HEK293 (cell line): Measurements from ENCODE around the gene ZNF18.

Source experiments
- GLI4 ChIP-seq: fragments of 450-650 bp; formaldehyde crosslinking; IDR thresholded peaks from 2 replicates; pipeline ENCODE4 v1.5.1; 2016; ENCODE audit warnings: missing biosample characterization, missing genetic modification characterization
- GLIS1 ChIP-seq: fragments of 450-650 bp; formaldehyde crosslinking; IDR thresholded peaks from 2 replicates; pipeline ENCODE4 v1.5.1; 2016; ENCODE audit warnings: missing biosample characterization, missing genetic modification characterization
- KLF1 ChIP-seq: fragments of 450-650 bp; formaldehyde crosslinking; IDR thresholded peaks from 2 replicates; pipeline ENCODE4 v1.5.1; 2016; ENCODE audit warnings: missing biosample characterization, missing genetic modification characterization
- KLF9 ChIP-seq: fragments of 450-650 bp; formaldehyde crosslinking; IDR thresholded peaks from 2 replicates; pipeline ENCODE4 v1.5.1; 2016; ENCODE audit warnings: missing biosample characterization, missing genetic modification characterization, low read depth
- TRIM28 ChIP-seq: IDR thresholded peaks from 2 replicates; pipeline ENCODE4 v1.6.1; 2011; ENCODE audit warnings: low read length, control low read depth, borderline replicate concordance
- ZBTB26 ChIP-seq: fragments of 450-650 bp; formaldehyde crosslinking; optimal IDR thresholded peaks from 2 replicates; pipeline ENCODE3; 2016; ENCODE audit warnings: missing biosample characterization, mild to moderate bottlenecking, missing genetic modification characterization
- ZBTB7A ChIP-seq: fragments of 450-650 bp; formaldehyde crosslinking; IDR thresholded peaks from 2 replicates; pipeline ENCODE4 v1.5.1; 2016; ENCODE audit warnings: low read depth, missing biosample characterization, missing genetic modification characterization
- ZFP37 ChIP-seq: fragments of 450-650 bp; formaldehyde crosslinking; IDR thresholded peaks from 2 replicates; pipeline ENCODE4 v1.5.1; 2016; ENCODE audit warnings: missing biosample characterization, missing genetic modification characterization
- ZFP41 ChIP-seq: fragments of 450-650 bp; formaldehyde crosslinking; IDR thresholded peaks from 2 replicates; pipeline ENCODE4 v1.5.1; 2016; ENCODE audit warnings: missing biosample characterization, missing genetic modification characterization, borderline replicate concordance
- ZNF175 ChIP-seq: fragments of 450-650 bp; formaldehyde crosslinking; IDR thresholded peaks from 2 replicates; pipeline ENCODE4 v1.5.1; 2016; ENCODE audit warnings: missing biosample characterization, missing genetic modification characterization
- ZNF311 ChIP-seq: fragments of 450-650 bp; formaldehyde crosslinking; IDR thresholded peaks from 2 replicates; pipeline ENCODE4 v1.5.1; 2017; ENCODE audit warnings: missing biosample characterization, missing genetic modification characterization, borderline replicate concordance
- ZNF335 ChIP-seq: fragments of 450-650 bp; formaldehyde crosslinking; conservative IDR thresholded peaks from 2 replicates; pipeline ENCODE4 v1.5.1; 2016; ENCODE audit warnings: missing biosample characterization, missing genetic modification characterization
- ZNF37A ChIP-seq: fragments of 450-650 bp; IDR thresholded peaks from 2 replicates; pipeline ENCODE4 v1.5.1; 2018; ENCODE audit warnings: missing biosample characterization, missing genetic modification characterization
- ZNF391 ChIP-seq: fragments of 450-650 bp; formaldehyde crosslinking; IDR thresholded peaks from 2 replicates; pipeline ENCODE4 v1.5.1; 2016; ENCODE audit warnings: low read depth, missing biosample characterization, missing genetic modification characterization, borderline replicate concordance
- ZNF394 ChIP-seq: fragments of 450-650 bp; formaldehyde crosslinking; IDR thresholded peaks from 2 replicates; pipeline ENCODE4 v1.5.1; 2016; ENCODE audit warnings: missing biosample characterization, missing genetic modification characterization, mild to moderate bottlenecking, moderate library complexity, borderline replicate concordance
- ZNF404 ChIP-seq: fragments of 450-650 bp; formaldehyde crosslinking; IDR thresholded peaks from 2 replicates; pipeline ENCODE4 v1.5.1; 2017; ENCODE audit warnings: missing biosample characterization, missing genetic modification characterization
- ZNF423 ChIP-seq: fragments of 450-650 bp; formaldehyde crosslinking; IDR thresholded peaks from 2 replicates; pipeline ENCODE4 v1.5.1; 2016; ENCODE audit warnings: missing biosample characterization, missing genetic modification characterization
- ZNF473 ChIP-seq: fragments of 450-650 bp; formaldehyde crosslinking; IDR thresholded peaks from 2 replicates; pipeline ENCODE4 v1.5.1; 2017; ENCODE audit warnings: missing biosample characterization, missing genetic modification characterization
- ZNF549 ChIP-seq: fragments of 450-650 bp; IDR thresholded peaks from 2 replicates; pipeline ENCODE4 v1.5.1; 2018; ENCODE audit warnings: missing biosample characterization, missing genetic modification characterization, mild to moderate bottlenecking, inconsistent platforms, moderate library complexity
- ZNF558 ChIP-seq: fragments of 450-650 bp; formaldehyde crosslinking; IDR thresholded peaks from 2 replicates; pipeline ENCODE4 v1.5.1; 2016; ENCODE audit warnings: missing biosample characterization, missing genetic modification characterization
- ZNF596 ChIP-seq: fragments of 450-650 bp; IDR thresholded peaks from 2 replicates; pipeline ENCODE4 v1.5.0; 2018; ENCODE audit warnings: missing biosample characterization, mild to moderate bottlenecking, missing genetic modification characterization, moderate library complexity
- ZNF621 ChIP-seq: fragments of 450-650 bp; formaldehyde crosslinking; IDR thresholded peaks from 2 replicates; pipeline ENCODE4 v1.5.1; 2017; ENCODE audit warnings: missing biosample characterization, missing genetic modification characterization
- ZNF629 ChIP-seq: fragments of 450-650 bp; formaldehyde crosslinking; IDR thresholded peaks from 2 replicates; pipeline ENCODE4 v1.5.1; 2017; ENCODE audit warnings: missing biosample characterization, missing genetic modification characterization
- ZNF654 ChIP-seq: fragments of 450-650 bp; formaldehyde crosslinking; IDR thresholded peaks from 2 replicates; pipeline ENCODE4 v1.5.1; 2016; ENCODE audit warnings: low read depth, missing biosample characterization, missing genetic modification characterization
- ZNF776 ChIP-seq: fragments of 450-650 bp; formaldehyde crosslinking; IDR thresholded peaks from 2 replicates; pipeline ENCODE4 v1.5.0; 2017; ENCODE audit warnings: missing biosample characterization, missing genetic modification characterization, borderline replicate concordance
- ZNF843 ChIP-seq: fragments of 450-650 bp; formaldehyde crosslinking; IDR thresholded peaks from 2 replicates; pipeline ENCODE4 v1.5.1; 2016; ENCODE audit warnings: missing biosample characterization, missing genetic modification characterization
- TF ChIP-seq, protein P1 (sequence below): fragments of 450-650 bp; formaldehyde crosslinking; conservative IDR thresholded peaks from 2 replicates; pipeline ENCODE4 v1.5.1; 2016; ENCODE audit warnings: low read depth, missing biosample characterization, missing genetic modification characterization
- TF ChIP-seq, protein P2 (sequence below): fragments of 450-650 bp; formaldehyde crosslinking; IDR thresholded peaks from 2 replicates; pipeline ENCODE4 v1.5.1; 2016; ENCODE audit warnings: missing biosample characterization, missing genetic modification characterization
- TF ChIP-seq, protein P3 (sequence below): fragments of 450-650 bp; formaldehyde crosslinking; IDR thresholded peaks from 2 replicates; pipeline ENCODE4 v1.5.1; 2016; ENCODE audit warnings: missing biosample characterization, missing genetic modification characterization
- TF ChIP-seq, protein P4 (sequence below): fragments of 450-650 bp; formaldehyde crosslinking; IDR thresholded peaks from 2 replicates; pipeline ENCODE4 v1.5.1; 2017; ENCODE audit warnings: missing biosample characterization, missing genetic modification characterization
- TF ChIP-seq, protein P5 (sequence below): sonication (generic); formaldehyde crosslinking; IDR thresholded peaks from 2 replicates; pipeline ENCODE4 v1.8.1; 2022; ENCODE audit warnings: mild to moderate bottlenecking, moderate library complexity, missing genetic modification reagents

The ZNF18 gene

DNA sequence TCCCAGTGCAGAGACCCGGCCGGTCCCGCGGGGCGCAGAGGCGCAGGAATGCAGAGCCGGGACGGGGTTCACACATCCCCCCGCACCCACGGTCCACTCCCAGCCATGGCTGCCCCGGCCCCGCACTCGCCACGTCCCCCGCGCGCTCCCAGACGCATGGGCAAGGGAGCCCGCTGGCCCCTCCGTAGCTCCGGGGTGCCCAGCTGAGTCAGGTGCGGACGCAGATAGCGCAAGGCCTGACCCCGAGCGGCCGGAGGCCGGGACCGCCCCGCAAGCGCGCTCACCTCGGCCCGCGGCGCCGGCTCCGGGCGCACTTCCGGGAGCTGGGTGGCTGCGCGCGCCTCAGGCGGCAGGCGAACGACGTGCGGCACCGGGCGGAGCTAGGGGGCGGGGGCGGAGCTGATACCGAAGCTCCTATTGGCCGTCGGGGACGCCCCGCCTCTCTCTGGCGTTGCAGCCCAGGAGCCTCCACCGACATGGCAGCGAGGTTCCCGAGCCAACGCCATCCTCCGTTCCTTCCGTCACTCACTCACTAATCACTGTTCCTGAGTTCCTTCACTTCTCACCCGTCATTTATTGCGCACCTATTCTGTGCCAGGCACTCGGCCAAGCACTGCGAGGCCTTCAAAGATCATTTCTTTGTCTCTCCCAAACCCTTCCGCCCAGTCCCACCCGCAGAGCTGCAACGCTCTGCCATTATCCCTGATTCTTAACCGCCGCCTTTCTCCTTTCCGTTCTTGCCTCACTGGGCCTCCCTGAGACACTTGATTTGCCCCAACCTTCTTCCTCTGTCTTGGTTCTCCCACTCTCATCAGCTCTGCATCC is at the start of gene ZNF18 (continued):
- TF ChIP-seq ZNF558 (tag by site-specific recombination) (no peak), ZFP41 (tag by site-specific recombination) (no peak), ZBTB26 (tag by site-specific recombination) (peak; percentile 92), ZNF621 (tag by site-specific recombination) (no peak), ZNF391 (tag by site-specific recombination) (peak; percentile 41; the same call in 1 of the 2 replicates), ZNF394 (tag by site-specific recombination) (no peak), ZBTB7A (tag by site-specific recombination) (no peak), KLF1 (tag by site-specific recombination) (peak; percentile 47), KLF9 (tag by site-specific recombination) (0 out of 2 replicates have a peak, but pooled peaks have one; percentile 24), TRIM28 (peak; percentile 47; the same call in 1 of the 2 replicates), GLI4 (tag by site-specific recombination) (peak; percentile 78), ZNF843 (tag by site-specific recombination) (0 out of 2 replicates have a peak, but pooled peaks have one; percentile 47), ZFP37 (tag by site-specific recombination) (peak; percentile 51), ZNF37A (tag by site-specific recombination) (no peak), ZNF423 (tag by site-specific recombination) (no peak; the same call in 1 of the 2 replicates), ZNF473 (tag by site-specific recombination) (no peak), ZNF596 (tag by site-specific recombination) (peak; percentile 47; the same call in 1 of the 2 replicates), GLIS1 (tag by site-specific recombination) (peak; percentile 79), ZNF335 (tag by site-specific recombination) (peak; percentile 83), ZNF311 (tag by site-specific recombination) (no peak), ZNF404 (tag by site-specific recombination) (no peak), ZNF629 (peak; percentile 79), ZNF175 (no peak), ZNF654 (tag by site-specific recombination) (no peak), ZNF549 (no peak), ZNF776 (no peak)
- TF ChIP-seq, protein P1, sequence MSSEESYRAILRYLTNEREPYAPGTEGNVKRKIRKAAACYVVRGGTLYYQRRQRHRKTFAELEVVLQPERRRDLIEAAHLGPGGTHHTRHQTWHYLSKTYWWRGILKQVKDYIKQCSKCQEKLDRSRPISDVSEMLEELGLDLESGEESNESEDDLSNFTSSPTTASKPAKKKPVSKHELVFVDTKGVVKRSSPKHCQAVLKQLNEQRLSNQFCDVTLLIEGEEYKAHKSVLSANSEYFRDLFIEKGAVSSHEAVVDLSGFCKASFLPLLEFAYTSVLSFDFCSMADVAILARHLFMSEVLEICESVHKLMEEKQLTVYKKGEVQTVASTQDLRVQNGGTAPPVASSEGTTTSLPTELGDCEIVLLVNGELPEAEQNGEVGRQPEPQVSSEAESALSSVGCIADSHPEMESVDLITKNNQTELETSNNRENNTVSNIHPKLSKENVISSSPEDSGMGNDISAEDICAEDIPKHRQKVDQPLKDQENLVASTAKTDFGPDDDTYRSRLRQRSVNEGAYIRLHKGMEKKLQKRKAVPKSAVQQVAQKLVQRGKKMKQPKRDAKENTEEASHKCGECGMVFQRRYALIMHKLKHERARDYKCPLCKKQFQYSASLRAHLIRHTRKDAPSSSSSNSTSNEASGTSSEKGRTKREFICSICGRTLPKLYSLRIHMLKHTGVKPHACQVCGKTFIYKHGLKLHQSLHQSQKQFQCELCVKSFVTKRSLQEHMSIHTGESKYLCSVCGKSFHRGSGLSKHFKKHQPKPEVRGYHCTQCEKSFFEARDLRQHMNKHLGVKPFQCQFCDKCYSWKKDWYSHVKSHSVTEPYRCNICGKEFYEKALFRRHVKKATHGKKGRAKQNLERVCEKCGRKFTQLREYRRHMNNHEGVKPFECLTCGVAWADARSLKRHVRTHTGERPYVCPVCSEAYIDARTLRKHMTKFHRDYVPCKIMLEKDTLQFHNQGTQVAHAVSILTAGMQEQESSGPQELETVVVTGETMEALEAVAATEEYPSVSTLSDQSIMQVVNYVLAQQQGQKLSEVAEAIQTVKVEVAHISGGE, result peak; percentile 84
- TF ChIP-seq, protein P2, sequence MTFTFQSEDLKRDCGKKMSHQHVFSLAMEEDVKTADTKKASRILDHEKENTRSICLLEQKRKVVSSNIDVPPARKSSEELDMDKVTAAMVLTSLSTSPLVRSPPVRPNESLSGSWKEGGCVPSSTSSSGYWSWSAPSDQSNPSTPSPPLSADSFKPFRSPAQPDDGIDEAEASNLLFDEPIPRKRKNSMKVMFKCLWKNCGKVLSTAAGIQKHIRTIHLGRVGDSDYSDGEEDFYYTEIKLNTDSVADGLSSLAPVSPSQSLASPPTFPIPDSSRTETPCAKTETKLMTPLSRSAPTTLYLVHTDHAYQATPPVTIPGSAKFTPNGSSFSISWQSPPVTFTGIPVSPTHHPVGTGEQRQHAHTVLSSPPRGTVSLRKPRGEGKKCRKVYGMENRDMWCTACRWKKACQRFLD, result no peak
- TF ChIP-seq, protein P3, sequence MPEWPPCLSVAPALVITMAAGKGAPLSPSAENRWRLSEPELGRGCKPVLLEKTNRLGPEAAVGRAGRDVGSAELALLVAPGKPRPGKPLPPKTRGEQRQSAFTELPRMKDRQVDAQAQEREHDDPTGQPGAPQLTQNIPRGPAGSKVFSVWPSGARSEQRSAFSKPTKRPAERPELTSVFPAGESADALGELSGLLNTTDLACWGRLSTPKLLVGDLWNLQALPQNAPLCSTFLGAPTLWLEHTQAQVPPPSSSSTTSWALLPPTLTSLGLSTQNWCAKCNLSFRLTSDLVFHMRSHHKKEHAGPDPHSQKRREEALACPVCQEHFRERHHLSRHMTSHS (tag by site-specific recombination), result no peak
- TF ChIP-seq, protein P4, sequence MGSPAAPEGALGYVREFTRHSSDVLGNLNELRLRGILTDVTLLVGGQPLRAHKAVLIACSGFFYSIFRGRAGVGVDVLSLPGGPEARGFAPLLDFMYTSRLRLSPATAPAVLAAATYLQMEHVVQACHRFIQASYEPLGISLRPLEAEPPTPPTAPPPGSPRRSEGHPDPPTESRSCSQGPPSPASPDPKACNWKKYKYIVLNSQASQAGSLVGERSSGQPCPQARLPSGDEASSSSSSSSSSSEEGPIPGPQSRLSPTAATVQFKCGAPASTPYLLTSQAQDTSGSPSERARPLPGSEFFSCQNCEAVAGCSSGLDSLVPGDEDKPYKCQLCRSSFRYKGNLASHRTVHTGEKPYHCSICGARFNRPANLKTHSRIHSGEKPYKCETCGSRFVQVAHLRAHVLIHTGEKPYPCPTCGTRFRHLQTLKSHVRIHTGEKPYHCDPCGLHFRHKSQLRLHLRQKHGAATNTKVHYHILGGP (tag by site-specific recombination), result no peak
- TF ChIP-seq, protein P5, sequence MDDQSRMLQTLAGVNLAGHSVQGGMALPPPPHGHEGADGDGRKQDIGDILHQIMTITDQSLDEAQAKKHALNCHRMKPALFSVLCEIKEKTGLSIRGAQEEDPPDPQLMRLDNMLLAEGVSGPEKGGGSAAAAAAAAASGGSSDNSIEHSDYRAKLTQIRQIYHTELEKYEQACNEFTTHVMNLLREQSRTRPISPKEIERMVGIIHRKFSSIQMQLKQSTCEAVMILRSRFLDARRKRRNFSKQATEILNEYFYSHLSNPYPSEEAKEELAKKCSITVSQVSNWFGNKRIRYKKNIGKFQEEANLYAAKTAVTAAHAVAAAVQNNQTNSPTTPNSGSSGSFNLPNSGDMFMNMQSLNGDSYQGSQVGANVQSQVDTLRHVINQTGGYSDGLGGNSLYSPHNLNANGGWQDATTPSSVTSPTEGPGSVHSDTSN (CRISPR knock-in tag), result peak; percentile 90; the same call in 1 of the 2 replicates
